GM21526 (cell line): ENCODE results near the gene LRRC19.

Source experiments
- ATAC-seq: cut with Tn5 transposase; IDR thresholded peaks from one replicate; pipeline ENCODE4 v1.9.1; 2021; ENCODE audit warnings: moderate library complexity; ENCODE audit not compliant: unreplicated experiment, low FRiP score

Gene LRRC19, protein sequence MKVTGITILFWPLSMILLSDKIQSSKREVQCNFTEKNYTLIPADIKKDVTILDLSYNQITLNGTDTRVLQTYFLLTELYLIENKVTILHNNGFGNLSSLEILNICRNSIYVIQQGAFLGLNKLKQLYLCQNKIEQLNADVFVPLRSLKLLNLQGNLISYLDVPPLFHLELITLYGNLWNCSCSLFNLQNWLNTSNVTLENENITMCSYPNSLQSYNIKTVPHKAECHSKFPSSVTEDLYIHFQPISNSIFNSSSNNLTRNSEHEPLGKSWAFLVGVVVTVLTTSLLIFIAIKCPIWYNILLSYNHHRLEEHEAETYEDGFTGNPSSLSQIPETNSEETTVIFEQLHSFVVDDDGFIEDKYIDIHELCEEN

DNA sequence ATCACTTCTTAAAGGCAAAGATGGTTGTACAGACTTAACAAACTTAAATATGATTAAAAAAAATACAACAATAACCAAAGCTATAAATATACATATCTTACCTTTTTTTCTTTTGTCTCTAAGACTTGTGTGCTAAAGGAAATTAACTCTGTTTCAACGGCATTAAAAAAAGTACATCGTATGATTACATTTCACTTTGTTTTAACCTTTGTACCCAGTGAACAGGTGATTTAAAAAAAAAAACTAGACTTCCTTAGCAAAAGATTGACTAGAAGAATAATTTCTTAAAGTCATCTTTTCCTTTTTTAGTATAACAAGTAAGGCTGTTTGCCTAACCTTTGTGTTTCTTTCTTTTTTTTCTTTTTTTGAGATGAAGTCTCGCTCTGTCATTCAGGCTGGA lies at the start of gene LRRC19:
TSS of gene LRRC19 (minus strand) at position 182 of the 400 bp plus-strand sequence. CDS start 5,978 bp downstream, outside the sequence.
- no peak for ATAC-seq

DNA sequence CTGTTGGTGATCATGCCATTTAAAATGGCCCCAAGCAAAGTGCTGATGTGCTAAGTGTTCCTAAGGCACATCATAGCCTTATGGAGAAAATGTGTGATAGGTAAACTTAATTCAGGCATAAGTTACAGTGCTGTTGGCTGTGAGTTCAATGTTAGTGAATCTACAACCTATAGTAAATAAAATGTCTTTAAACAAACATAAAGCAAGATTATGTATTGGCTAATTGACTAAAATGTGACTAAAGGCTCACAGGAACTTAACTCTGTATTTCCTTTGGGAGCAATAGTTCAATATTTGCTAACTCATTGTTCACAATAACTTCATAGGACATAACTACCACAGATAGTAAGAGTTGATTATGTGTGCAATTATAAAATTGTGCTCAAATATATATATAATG lies 49.4 kb upstream of the LRRC19 start:
- ATAC-seq = no peak

DNA sequence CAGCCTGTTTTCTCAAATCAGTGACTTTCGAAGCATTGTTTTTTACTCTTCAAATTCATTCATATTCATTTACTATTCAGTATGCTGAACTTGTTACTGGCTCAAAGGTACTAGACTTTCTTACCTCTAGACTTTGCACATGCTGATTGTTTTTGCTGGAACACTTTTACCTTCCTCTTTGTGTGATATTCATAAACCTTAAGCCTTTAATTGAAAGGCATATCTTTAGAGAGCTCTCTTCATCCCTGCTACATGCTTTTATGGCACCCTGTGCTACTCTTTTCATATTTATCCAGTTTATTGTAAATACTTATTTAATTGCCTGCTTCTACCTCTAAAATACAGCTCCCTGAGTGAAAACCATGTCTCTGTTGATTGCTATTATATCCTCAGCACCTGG lies 48.7 kb upstream of the LRRC19 start:
- ATAC-seq = no peak

DNA sequence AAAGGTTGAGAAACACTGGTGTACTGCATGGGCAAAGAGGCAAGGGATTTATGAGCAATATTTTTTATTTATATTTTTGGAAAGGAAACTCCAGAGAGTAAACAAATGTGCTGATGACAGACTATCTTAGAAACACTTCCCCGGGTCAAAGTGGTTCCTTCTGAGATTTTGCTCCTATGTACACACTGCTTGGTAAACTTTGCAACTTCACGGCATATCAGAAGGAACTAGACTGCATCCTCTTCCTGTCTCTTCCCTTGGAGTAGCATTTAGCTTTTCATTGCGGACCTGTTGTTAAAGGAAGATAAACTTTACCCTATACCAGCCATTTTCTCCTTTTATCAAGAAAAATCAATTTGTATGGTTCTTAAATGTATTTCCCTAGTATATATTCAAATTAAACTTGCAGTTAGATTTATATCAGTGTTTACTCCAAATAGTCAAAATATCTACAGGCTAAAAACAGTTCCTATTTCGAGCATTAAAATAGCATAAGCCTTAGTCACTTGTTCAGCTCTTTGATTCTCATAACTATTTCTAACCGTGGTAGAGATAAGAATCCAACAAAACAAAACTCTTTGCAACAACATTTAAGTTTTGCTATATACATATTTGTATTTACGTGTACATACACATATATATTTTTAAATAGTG lies 48.0 kb upstream of the LRRC19 start:
- no peak for ATAC-seq

DNA sequence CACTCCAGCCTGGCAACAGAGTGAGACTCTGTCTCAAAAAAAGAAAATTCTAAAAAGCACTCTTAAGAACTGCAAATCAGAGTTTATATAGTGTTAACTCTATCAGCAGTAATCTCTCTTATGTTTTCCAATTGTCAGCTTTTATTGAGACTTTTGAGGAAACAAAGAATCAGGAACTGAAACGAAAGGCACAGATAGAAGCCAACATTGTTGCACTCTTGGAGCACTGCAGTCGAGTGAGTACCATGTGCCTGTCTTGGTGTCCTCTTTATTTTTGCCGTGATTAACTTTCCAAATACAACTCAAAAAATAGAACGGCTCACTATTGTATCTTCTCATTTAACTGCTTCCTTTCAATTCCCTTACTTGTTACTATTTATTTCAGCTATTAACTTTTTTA lies 41.7 kb upstream of the LRRC19 start:
- ATAC-seq = no peak

DNA sequence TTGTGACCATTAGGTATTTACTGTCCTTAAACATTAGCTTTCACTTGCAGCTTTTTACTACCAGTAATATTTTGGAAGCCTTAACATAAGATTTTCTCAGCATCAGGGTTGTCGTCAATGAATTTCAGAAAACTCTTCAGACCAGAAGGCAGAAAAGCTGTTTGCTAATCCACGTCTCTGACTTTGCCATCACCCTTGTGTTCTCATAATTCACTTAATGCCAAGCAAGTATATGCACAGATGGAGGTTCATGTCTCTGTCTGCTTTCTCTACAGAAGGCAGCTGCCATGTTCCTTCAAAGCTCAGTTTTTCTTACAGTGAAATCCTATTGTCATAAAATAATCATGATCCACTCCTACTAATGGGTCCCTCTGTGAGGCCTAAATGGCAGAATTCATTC lies 37.7 kb upstream of the LRRC19 start:
- ATAC-seq = no peak

DNA sequence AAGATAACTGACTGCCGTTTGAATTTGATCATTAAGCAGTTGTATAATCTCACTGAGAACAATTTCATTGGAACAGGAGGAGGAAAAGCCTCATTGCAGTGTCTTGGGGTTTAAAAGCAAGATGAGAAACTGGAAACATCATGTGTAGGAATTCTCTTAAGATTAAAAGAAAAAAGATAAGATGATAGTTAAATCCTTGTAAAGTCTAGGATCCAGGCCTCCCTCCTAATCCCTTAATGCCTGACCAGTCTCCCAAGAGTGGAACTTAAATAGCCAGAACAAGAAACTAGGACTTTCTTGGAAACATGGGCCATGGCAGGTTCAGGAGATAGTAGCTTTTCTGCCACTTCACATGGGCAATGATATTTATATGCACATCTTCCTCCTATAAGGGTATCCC lies 37.0 kb upstream of the LRRC19 start:
- ATAC-seq = no peak

DNA sequence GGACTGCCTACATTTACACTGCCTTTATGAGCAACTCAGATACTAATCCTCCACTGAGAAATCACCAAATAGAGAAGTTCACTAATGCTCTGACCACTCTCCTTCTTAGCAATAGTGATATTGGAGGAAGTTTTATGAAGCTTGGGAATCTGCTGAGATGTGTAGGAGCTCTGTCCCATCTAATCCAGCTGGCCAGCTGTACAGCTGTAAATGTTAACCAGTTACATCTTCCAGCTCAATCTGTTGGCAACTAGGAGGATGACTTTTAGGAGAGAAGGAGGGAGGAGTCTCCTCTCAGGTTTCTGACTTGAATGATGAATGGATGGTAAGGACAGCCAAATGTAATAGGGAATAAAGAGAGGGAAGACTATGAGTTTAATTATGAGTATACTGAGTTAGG lies 36.3 kb upstream of the LRRC19 start:
- ATAC-seq = no peak

DNA sequence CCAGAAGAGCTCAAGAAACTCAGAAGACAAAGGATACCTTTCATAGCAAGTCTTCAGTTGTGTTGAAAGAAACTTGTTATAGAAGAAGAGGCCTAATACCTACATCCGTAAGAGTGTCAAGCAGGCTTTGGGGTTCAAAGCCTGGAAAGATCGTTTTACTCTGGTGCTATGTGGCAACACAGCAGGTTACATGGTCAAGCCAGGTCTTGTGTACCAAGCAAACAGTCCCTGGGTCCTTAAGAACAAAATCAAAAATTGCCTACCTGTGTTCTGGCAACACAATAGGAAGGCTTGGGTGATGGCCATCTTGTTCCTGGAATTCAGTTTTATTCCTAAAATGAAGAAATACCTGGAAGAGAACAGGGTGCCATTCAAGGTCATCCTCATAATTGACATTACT lies 32.0 kb upstream of the LRRC19 start:
- ATAC-seq = no peak

DNA sequence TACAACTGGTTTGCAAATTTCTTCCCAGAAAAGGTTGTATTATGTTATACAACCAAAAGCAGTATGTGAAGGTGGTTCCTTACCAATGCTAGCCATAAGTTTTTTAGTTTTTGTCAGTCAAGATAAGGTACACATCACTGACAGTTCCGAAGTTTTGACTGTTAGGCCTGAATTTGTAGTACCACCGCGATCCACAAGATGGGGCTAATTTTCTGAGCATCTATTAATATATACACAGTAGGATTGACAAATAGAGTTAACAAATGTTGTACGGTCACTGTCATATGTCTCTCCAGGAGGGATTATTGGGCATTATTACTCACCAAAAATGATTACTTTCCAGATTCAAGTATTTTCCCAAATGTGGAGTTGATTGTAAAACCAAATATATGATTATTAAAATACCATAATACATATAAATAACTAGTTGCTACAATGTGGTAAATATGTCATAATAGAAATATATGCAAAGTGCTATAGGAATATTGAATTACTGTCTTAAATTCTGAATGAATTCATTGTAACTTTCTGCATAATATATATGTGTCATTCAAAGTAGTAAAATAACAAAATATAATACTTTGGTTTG lies 28.4 kb upstream of the LRRC19 start:
- peak; percentile 85 for ATAC-seq

DNA sequence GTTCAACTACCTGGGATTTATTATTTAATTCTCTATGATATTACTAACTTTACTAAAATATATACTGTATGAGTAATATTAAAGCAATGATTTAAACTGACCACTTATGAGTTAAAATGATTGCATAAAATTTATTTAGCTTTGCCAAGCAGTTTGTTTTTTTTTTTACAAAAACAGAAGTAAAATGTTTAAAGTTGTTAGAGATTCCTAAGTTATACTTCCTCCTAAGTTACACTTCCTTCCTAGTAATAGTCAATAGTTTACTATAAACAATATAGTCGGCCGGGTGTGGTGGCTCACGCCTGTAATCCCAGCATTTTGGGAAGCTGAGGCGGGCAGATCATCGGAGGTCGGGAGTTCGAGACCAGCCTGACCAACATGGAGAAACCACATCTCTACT lies 23.7 kb upstream of the LRRC19 start:
- ATAC-seq = no peak

DNA sequence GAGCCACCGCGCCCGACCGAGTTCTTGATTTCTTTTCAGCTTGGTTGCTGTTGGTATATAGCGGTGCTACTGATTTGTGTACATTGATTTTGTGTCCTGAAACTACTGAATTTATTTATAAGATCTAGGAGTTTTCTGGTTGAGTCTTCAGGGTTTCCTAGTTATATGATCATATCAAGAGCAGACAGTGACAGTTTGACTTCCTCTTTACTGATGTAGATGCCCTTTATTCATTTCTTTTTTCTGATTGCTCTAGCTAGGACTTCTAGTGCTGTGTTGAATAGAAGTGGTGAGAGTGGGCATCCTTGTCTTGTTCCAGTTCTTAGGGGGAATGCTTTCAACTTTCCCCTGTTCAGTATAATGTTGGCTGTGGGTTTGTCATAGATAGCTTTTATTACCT lies 17.4 kb upstream of the LRRC19 start:
- ATAC-seq = no peak

DNA sequence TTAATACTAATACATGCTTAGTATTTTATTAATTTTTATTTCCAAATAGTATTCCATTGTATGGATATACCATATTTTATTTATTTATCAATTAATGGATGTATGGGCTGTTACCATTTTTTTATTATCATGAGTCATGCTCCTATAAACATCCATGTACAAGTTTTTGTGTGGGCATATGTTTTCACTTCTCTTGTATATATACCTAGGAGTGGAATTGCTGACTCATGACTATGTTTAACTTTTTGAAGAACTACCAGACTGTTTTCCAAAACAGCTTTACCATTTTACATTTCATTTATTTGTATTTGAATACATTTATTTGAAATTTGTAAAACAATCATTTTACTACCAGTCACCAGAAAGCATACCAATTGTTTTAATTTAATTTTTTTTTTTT lies 14.1 kb upstream of the LRRC19 start:
- no peak for ATAC-seq

DNA sequence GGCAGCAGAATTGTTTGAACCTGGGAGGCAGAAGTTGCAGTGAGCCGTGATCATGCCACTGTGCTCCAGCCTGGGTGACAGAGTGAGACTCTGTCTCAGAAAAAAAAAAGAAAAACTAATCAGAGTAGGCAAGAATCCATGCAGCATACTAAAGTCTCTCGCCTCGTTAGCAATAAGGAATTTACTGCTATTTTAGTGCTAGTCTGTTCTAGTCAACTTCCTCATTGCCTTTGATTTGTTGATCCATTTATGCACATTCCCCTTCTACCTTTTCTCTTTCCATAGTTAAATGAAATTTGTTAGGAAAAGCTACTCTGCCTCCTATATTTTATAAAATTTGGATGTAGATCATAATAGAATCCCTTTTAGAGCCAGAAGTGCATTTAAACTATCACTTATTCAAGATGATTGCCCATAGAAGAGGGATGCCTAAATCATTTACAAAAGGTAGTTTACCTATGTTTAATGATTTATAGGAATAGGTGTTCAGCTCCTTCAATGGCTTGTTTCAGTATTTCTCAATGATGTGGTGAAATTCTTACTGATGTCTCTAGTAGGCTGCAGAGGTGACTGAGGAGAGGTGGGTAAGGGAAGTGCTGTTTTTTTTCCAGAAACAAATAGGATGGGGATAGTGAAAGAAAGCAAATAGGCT lies 1.9 kb downstream of the LRRC19 start:
- no peak for ATAC-seq

DNA sequence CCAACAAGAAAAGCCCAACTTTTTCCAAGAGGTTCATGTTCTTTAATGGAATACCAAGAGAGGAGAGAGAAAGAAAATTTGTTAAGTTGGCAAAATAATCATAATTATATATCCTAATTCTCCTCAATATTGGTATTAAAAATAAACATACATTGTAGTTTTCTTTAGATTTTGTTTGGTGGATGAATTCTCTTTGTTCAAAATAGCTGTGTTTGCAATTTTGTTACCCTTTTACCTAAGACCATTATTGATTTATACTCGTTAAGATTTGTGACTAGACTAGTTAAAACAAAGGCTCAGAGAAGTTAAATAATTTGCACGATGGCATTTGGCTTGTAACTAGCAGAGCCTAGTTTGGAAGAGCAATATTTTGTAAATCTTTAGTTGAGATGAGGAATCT lies 9.7 kb downstream of the LRRC19 start:
- ATAC-seq = no peak

DNA sequence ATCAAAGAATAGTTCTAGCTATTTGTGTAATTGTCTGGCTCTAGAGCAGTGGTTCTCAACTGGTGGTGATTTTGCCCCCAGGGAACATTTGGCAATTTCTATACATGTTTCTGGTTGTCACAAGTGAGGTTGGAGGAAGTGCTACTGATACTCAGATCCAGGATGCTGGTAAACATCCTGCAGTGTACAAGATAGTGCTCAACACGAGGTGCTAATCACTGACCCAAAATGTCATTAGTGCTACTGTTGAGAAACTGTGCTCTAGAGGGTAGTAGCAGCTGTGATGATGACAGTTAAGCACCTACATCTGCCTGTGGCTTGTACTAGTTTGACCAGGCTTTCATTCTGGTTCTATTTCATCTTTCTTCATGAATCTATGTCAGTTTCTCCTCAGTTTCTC lies 22.1 kb downstream of the LRRC19 start:
- peak; percentile 64 for ATAC-seq

DNA sequence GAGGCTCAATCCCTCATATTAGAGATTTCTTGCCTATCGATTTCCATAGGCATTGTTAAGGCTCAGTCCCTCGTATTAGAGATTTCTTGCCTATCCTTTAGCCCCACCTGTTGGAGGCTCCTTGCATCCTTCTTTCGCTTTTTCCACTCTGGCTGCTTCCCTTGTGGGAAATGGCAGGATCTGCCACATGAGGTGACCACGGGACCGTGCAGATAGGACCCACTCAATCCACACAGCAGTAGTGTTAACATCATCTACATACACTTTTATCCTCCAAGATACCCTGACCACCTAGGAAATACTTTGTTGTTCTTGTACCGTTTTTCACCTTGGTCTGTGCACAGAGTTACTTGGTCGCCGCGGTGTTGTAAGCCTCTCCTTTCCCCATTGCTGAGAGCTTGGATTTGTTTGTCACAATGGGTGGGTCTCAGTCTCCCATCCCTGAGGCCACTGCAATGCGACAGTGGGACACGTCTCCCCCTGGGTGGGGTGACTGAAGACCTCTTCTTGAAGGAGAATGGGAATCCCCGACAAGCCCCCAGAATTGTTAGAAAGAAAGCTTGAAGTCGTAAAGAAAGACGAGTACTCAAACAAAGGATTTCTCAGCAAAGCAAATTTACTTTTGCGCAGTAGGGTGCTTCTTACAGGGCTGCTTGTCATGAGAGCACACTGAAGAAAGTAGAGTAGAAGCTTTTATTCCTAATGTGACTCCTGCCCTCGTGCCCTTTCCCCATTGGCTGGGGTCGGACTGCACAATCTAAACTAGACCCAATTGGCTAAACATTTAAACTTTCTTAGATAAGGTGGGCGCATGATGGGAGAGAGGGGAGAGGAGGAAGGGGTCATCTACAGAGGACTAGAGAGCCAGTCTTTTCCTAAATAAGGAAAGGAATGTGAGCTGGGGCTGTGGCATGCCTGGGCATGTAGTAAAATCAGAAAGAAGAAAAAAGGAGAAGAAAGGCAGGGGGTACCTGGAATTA lies 29.5 kb downstream of the LRRC19 start:
- no peak for ATAC-seq

DNA sequence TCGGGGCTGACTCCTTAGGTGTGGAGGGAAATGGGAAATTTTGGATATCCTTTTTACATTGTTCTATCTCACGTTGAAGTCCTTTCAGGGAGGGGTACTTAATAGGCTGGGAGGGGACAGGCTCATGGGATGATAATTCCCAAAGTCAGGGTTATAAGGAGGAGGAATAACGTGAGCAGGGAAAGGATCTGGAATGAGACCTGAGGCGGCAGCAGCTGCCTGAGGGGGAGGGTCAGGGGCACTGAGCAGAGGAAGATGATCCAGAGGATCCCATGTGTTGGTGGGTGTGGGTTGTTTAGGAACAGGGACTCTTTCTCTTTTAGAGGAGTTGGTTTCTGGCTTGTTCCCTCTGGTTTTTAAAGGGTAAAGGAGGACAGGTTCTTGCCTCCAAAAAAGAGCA lies 30.5 kb downstream of the LRRC19 start:
- no peak for ATAC-seq

DNA sequence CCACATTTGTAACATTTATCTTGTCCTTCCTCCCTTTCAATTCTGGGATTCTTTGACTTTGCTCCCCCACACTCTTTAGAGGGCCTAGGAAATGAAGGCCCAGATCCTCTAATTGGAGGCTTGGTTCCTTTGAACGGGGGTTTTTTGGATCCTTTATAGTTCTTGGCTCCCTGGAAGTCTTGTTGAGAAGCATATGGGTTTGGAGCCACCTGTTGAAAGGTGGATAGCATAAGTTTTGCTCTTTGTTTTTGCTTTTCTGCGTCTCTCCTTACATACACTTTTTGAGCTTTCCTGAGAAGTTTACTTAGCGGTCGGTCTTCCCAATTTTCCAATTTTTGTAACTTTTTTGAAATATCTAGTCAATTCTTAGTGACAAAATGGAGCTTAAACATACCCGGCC lies 31.5 kb downstream of the LRRC19 start:
- no peak for ATAC-seq

DNA sequence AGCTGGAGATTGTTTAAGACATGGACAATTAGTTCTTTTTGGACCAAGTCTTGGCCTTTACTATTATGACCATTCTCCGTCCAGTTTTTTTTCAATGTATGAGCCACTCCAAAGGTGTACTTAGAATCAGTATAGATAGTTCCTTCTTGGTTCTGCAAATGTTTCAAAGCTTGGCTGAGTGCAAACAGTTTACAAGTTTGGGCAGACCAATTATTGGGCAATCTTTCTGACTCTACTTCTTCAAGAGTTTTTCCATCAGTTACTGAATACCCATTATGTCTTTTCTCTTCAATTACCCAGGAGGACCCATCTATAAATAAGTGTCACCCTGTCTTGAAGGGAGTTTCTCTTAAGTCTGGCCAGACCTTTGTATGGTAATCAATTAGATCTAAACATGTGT lies 33.8 kb downstream of the LRRC19 start:
- no peak for ATAC-seq
